HG03520 (cell line): ENCODE results near the gene PARP14.

Source experiments
- ATAC-seq: cut with Tn5 transposase; IDR thresholded peaks from one replicate; pipeline ENCODE4 v1.9.1; 2021; ENCODE audit warnings: mild to moderate bottlenecking, moderate library complexity; ENCODE audit not compliant: unreplicated experiment

The PARP14 gene

GRCh38 chr3:122760453-122761271, 80.0 kb downstream of the PARP14 start:
- no peak for ATAC-seq

GRCh38 chr3:122766430-122766829, 85.8 kb downstream of the PARP14 start:
- no peak for ATAC-seq

GRCh38 chr3:122767540-122768372, 87.1 kb downstream of the PARP14 start:
- ATAC-seq, result no peak

GRCh38 chr3:122770521-122771202, 90.0 kb downstream of the PARP14 start:
- no peak for ATAC-seq

- no peak for ATAC-seq
These were observed 92.2 kb downstream of the PARP14 start for GRCh38 chr3:122772827-122773226.

DNA sequence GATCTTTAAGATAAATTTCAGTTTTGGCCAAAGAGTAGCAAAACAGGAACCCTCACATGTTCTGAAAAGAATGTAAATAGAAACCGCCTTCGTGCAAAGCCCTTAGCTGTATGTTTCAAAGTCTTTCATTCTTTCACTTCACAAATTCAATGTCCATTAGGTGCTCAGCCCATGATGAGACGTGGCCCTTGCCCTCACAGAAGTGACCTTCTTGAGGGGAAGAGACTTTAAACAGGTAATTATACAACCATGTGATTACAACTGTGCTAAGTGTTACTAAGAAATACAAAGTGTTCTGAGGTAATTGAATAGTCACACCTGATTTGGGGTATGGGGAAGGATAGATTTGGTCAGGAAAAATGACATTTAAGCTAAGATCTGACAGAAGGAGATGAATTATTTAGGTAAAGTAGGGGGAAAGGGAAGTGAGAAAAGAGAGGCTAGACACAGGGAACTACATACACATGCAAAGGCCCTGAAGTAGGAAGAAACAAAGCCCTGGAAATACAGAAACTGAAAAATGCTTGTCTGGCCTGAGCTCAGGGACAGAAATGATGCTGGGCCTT, 93.4 kb downstream of the PARP14 start:
- ATAC-seq, result no peak

- ATAC-seq, result no peak
These were observed 93.9 kb downstream of the PARP14 start for GRCh38 chr3:122774564-122774963.

DNA sequence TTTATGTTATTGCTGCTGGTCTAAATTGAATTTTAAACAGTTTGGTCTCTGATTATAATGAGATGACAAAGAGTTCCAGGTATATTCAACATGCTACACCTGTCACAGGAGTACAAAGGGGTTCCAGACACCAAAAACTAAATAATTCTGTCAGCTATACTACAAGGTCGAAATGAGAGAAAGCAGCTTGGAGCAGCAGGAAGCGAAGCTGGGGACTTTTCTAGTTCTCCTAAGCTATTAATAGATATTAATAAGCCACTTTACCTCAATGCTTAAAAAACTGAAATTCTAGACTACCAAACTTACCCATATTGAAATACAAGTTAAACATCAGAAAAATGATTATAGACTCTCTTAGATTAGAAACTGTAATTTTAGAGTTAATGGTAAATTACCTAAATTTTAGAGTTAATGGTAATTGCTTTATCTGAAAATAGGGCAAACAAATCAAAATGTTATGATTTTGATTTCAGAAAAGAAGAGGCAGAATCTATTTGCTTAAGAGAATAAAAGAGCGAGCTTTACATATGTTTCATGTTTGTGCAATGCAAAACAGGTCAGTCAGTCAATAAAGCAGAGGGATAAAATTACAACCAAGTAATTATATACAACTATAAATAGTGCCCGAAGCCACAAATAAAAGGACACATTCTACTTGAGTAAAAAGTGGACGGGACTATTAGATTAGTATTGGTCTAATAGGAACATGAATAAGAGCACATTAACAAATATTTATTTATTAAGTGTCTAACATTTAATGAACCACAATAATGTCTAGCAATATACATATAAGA, 96.2 kb downstream of the PARP14 start:
- no peak for ATAC-seq

GRCh38 chr3:122777563-122777962, 96.9 kb downstream of the PARP14 start:
- no peak for ATAC-seq
